HG03565 (cell line): ENCODE data around the gene ASGR2.

Experiments
- ATAC-seq: cut with Tn5 transposase; IDR thresholded peaks from one replicate; pipeline ENCODE4 v1.9.1; 2021; ENCODE audit warnings: mild to moderate bottlenecking, moderate library complexity; ENCODE audit not compliant: unreplicated experiment

The ASGR2 gene

DNA sequence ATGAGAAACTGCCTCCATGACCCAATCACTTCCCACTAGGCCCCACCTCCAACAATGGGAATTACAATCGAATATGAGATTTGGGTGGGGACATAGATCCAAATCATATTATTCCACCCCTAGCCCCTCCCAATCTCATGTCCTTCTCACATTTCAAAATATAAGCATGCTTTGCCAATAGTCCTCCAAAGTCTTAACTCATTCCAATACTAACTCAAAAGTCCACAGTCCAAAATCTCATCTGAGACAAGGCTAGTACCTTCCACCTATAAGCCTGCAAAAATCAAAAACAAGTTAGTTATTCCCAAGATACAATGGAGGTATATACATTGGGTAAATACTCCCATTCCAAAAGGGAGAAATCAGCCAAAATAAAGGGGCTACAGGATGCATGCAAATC lies 47.4 kb downstream of the ASGR2 start:
- no peak for ATAC-seq

DNA sequence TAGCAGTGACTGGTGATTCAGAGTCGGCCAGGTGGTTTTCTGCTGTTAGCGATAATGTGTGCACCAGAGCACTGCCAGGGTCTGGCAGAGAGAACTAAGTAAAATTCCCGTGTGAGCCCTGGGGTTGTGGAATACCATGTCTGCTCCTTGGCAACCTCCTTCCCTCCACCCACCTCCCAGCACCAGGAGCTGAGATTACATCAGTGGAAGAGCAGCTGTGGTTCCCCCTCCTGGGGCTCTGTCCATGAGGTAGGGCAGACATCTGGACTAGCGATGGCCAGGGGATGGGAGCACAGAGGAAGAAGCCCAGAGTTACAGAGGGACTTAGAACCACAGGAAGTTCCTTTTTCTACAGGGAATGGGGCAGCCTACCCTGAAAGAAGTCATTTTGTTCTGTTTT lies 50.4 kb downstream of the ASGR2 start:
- ATAC-seq: no peak

DNA sequence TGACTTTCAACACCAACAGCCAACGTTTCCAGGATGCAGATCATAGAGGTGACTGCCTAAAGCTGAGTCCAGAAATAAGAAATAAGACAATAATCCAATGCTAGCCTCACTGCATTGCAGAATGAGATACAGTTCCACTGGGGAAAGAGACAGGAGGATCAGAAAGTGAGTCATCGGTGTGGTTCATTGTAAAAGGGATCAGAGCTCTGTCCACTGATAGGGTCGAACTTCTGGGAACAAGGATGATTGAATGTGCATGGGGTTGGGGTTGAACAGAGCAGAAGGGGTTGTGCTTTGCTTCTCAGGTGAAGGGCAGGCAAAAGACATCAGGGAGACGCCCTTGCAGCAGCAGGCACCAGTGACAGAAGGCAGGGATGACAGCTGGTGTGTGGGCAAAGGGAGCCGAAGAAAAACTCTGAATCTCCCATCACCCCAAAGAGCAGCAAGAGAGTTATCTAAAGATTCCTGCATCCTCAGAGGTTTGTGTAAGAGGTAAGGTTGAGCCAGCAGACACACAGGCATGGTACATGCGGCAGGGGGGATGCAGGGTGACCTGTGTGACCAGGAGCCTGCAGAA lies 51.0 kb downstream of the ASGR2 start:
- ATAC-seq: no peak

DNA sequence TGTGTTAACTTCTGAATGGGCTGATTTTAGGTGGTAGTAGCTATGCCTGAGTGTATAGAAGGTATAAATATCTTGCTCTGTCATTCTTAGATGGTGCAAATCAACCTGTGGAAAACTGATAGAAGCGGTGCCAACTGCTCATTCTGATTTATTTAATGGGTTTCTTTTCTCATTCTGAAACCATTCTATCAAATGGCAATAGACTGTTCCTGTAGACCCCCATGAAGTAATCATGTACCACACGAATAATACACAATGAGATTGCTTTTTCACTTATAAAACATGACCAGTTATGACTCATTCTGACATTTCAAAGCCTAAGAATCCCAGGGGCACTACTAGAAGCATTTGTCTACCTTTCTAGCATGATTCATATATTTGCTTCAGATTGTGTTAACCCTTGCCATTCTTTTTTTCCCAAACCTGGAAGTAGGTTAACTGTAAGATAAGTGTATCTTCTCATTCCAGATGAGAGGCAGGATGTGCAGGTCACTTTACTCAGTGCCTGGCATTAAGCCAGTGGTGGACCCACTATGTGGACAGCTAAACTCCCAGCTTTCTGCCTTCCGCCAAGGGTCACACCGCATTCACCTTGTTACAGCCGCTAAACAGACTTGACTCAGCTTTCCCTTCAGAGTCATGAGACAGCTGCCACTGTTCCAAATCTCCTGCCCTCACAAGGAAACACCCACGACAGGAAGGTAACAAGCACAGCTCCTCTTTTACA lies 54.3 kb downstream of the ASGR2 start:
- no peak for ATAC-seq

DNA sequence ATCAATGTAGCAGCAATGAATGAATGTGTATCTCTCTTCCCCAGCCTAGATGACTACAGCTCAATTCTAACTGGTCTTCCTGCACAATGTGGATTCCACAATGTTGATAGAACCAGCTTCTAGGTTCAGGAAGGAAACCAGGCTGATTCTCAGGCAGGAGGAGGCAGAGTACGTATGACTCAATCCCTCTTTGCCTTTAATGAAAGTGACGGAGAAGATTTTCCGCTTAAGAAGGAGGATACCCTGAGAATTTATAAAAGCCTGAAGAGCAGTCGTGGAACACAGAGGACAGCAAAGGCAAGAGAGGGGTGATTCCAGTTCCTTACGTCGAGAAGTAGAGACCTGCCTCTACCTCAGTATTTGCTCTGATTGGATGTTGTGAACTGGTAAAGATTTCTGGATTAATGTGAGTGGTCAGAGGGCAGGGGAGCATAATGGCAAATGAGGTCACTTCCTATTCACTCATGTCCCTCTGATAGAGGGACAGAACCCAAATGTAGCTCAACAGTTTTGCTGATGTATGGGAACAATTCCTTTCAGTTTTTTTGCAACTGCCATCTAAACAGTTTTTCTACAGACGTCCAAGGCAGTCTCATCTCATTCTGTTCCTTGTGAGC lies 55.7 kb downstream of the ASGR2 start:
- no peak for ATAC-seq

DNA sequence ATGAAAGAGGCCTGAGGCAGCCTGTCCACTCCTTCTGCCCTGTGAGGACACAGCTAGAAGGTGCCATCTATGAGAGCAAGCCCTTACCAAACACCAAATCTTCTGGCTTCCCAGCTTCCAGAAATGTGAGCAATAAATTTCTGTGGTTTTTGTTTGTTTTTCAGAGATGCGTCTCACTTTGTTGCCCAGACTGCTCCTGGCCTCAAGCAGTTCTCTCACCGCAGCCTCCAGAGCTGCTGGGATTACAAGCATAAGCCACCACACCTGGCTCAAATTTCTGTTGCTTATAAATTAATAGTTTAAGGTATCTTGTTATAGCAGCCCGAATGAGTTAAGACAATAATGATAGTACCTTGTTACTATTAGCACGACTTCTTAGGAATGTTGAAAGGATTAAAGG lies 58.2 kb downstream of the ASGR2 start:
- ATAC-seq: no peak
